ENCODE results near the gene FERMT3. TPM values are rescaled to one million over a fixed set of nuclear protein-coding genes. Genes with fewer than 3 reads are reported as not detected.

FERMT3 gene
- 63.4 and 64.4 TPM in 2 replicates for total RNA-seq
- 100 and 111 TPM in 2 replicates for polyA plus RNA-seq
- 51.2 and 64.3 TPM in 2 replicates for polyA plus RNA-seq (2011; cell fraction: cytosol; rRNA removed)
- 115 and 117 TPM in 2 replicates for polyA plus RNA-seq (2011; cell fraction: nucleus; rRNA removed)
- 25.1 and 55.7 TPM in 2 replicates for polyA plus RNA-seq (2012)
- polyA minus RNA-seq, result 30.1 and 44.0 TPM in 2 replicates
- not detected for polyA minus RNA-seq (2011; cell fraction: cytosol; rRNA and poly(A)+ RNA removed)
- 14.4 and 27.5 TPM in 2 replicates for polyA minus RNA-seq (2011; cell fraction: nucleus; rRNA and poly(A)+ RNA removed)
- Bru-seq, nascent RNA, result percentile 54 among the genes with signal in this experiment
- percentile 73 among the genes with signal in this experiment for BruChase-seq, experiment 1, labeled RNA remaining after a 6-hour chase
- BruChase-seq, experiment 2, labeled RNA remaining after a 2-hour chase, result percentile 58 among the genes with signal in this experiment
- long read RNA-seq, transcript FERMT3-202 (15 exons, 2,481 nt), result major isoform, 85 of 151 reads
- long read RNA-seq, partial matches to known transcripts, result 15 of 151 reads
- long read RNA-seq, other reads (novel, unspliced or antisense), result 51 of 151 reads

GRCh38 chr11:64206457-64207255 lies at the start of gene FERMT3:
FERMT3 (plus strand) TSS chr11:64206721; CDS start chr11:64207365, 644 bp downstream.
- Histone ChIP-seq H3K9ac (replicated peaks; ENCODE audit: extremely low read depth, insufficient read depth, low read length) (peak within 1 kb of the TSS; percentile 71), H3K79me2 (ENCODE audit: control insufficient read depth, insufficient read depth, low read length) (peaks cover 12% of the 10 kb centered on the region), H2AFZ (ENCODE audit: low read depth, low read length) (no peak within 1 kb of the TSS), H3K9me3 (replicated peaks; ENCODE audit: control insufficient read depth, insufficient read depth, low read length) (no peaks in the 10 kb centered on the region), H3K27ac (ENCODE audit: insufficient read depth, low read depth, low read length) (peak within 1 kb of the TSS; percentile 91), H3K4me3 (replicated peaks in 1 of 3; ENCODE audit: insufficient read depth in 1 of 3, low read depth in 1 of 3, low read length in 3 of 3) (peak within 1 kb of the TSS; percentile 18 to 42 (median 19)), H3K4me1 (ENCODE audit: control insufficient read depth, extremely low read depth, insufficient read depth, low read length) (peaks cover 34% of the 10 kb centered on the region), H3K36me3 (ENCODE audit: control insufficient read depth in 2 of 2, extremely low read depth in 1 of 2, insufficient read depth in 2 of 2, low read length in 2 of 2) (peaks cover 10 to 22% of the 10 kb centered on the region in 2 experiments), H4K20me1 (replicated peaks; ENCODE audit: control insufficient read depth, extremely low read depth, insufficient read depth, low read length) (no peaks in the 10 kb centered on the region), H3K9me1 (replicated peaks; ENCODE audit: control insufficient read depth, extremely low read depth, insufficient read depth, low read length) (no peaks in the 10 kb centered on the region), H3K27me3 (ENCODE audit: control insufficient read depth in 2 of 2, insufficient read depth in 2 of 2, low read length in 2 of 2) (no peaks in the 10 kb centered on the region), H3K4me2 (ENCODE audit: insufficient read depth, low read length) (peak within 1 kb of the TSS; percentile 75)
- ChIA-PET CTCF (interaction anchor here (0.7 to 11.5 kb wide), 15 partner anchors 10 to 147 kb away, joined by 3 to 413 read pairs (median 10); partner anchors contain the start of genes CATSPERZ, ESRRA, NUDT22 and PLCB3), POLR2A (interaction anchor here (0.6 to 1.6 kb wide), 3 partner anchors 21 to 94 kb away, joined by 5 to 6 read pairs (median 5); partner anchors contain the start of gene STIP1)
- TF ChIP-seq MYC (IDR thresholded peaks at IDR 0.05; ENCODE audit: low read depth, low read length) (no peak), CTCF (IDR thresholded peaks at IDR 0.05; ENCODE audit: extremely low read depth in 1 of 2, insufficient read depth in 1 of 2, low read depth in 1 of 2, low read length in 2 of 2) (no peak), JUN (IDR thresholded peaks at IDR 0.05; ENCODE audit: borderline replicate concordance, insufficient read depth, insufficient read length, low read depth) (no peak), POLR2AphosphoS5 (IDR thresholded peaks at IDR 0.05; ENCODE audit: insufficient read depth, low read depth, low read length) (peak; percentile 12), POLR2A (IDR thresholded peaks at IDR 0.05; ENCODE audit: low read depth, low read length) (peak; percentile 45), GATA2 (IDR thresholded peaks at IDR 0.05; ENCODE audit: insufficient read depth, insufficient read length, low read depth, low read length) (no peak), MAX (IDR thresholded peaks at IDR 0.05; ENCODE audit: insufficient read depth, insufficient read length) (no peak), EZH2 (IDR thresholded peaks at IDR 0.05; ENCODE audit: borderline replicate concordance, low read depth, low read length, severe bottlenecking) (no peak), FOS (IDR thresholded peaks at IDR 0.05; ENCODE audit: borderline replicate concordance, insufficient read depth, low read length) (no peak)
- intact Hi-C loops (cut with micrococcal nuclease) (loop anchor here (1.0 kb wide), 4 partner anchors 20 to 35 kb away; partner anchors contain the start of genes DNAJC4, FKBP2, NUDT22 and STIP1), dilution Hi-C loops (cut with MboI; ENCODE audit: extremely low pct_ligation_motif_present, low sequenced_read_pairs) (no loop called here)
- BruUV-seq (replicated peaks), result TSS peak; percentile 80
- FAIRE-seq, result peak; percentile 70
- no peak for DNase-seq (ENCODE audit: low read depth, low spot score)

Measured in endothelial cell of umbilical vein (primary cell).